K562 (cell line): Measurements from ENCODE around the gene TRPV5. TPM values are rescaled to one million over a fixed set of nuclear protein-coding genes. Genes with fewer than 3 reads are reported as not detected.

Source experiments
- ASH1L ChIP-seq: fragments of 450-650 bp; IDR thresholded peaks from 2 replicates; pipeline ENCODE4 v1.6.1; 2018; ENCODE audit warnings: borderline replicate concordance, mild to moderate bottlenecking, low read depth; ENCODE audit not compliant: partially characterized antibody
- ATF3 ChIP-seq, 2 experiments: fragments of 450-650 bp in 1 of 2; sonication (generic) in 1 of 2; formaldehyde crosslinking in 1 of 2; IDR thresholded peaks in 1 of 2; conservative IDR thresholded peaks in 1 of 2; 2 replicates each; pipeline versions ENCODE4 v1.6.1 to v1.8.1; 2016 to 2023; ENCODE audit warnings: mild to moderate bottlenecking in 2 of 2, moderate library complexity in 2 of 2, inconsistent platforms in 1 of 2, missing genetic modification reagents in 1 of 2
- BMI1 ChIP-seq: fragments of 150-350 bp; IDR thresholded peaks from 2 replicates; pipeline ENCODE4 v1.6.1; 2014; ENCODE audit warnings: low read length
- ESRRA ChIP-seq: fragments of 450-650 bp; IDR thresholded peaks from 2 replicates; pipeline ENCODE4 v1.6.1; 2014; ENCODE audit warnings: low read depth, mild to moderate bottlenecking, moderate library complexity, borderline replicate concordance
- FUS ChIP-seq: fragments of 200-400 bp; formaldehyde crosslinking; optimal IDR thresholded peaks from 2 replicates; pipeline ENCODE3; 2017; ENCODE audit warnings: low read depth, low read length
- NEUROD1 ChIP-seq: fragments of 150-350 bp; IDR thresholded peaks from 2 replicates; pipeline ENCODE4 v1.6.1; 2014; ENCODE audit warnings: borderline replicate concordance, low read length, low read depth; ENCODE audit not compliant: partially characterized antibody
- NFIX ChIP-seq: fragments of 250-450 bp; sonication (Bioruptor Pico); IDR thresholded peaks from 2 replicates; pipeline ENCODE4 v1.4.0; 2020; ENCODE audit warnings: low read depth, mild to moderate bottlenecking, moderate library complexity
- SMC3 ChIP-seq: conservative IDR thresholded peaks from 2 replicates; pipeline ENCODE4 v1.6.1; 2011; ENCODE audit warnings: low read depth, low read length, improper control_type of control experiment; ENCODE audit not compliant: insufficient read depth
- SOX6 ChIP-seq: fragments of 450-650 bp; IDR thresholded peaks from 2 replicates; pipeline ENCODE4 v1.6.1; 2014; ENCODE audit warnings: mild to moderate bottlenecking
- TRIM25 ChIP-seq: fragments of 450-650 bp; IDR thresholded peaks from 2 replicates; pipeline ENCODE4 v1.7.0; 2016; ENCODE audit warnings: borderline replicate concordance
- ZBTB12 ChIP-seq: fragments of 250-450 bp; sonication (Bioruptor Pico); IDR thresholded peaks from 2 replicates; pipeline ENCODE4 v1.4.0; 2020
- ZC3H11A ChIP-seq: IDR thresholded peaks from 2 replicates; pipeline ENCODE4 v1.6.1; 2012; ENCODE audit warnings: low read depth, low read length, improper control_type of control experiment
- ZC3H4 ChIP-seq: sonication (generic); formaldehyde crosslinking; IDR thresholded peaks from 2 replicates; pipeline ENCODE4 v1.9.0; 2021; ENCODE audit warnings: missing genetic modification reagents, borderline replicate concordance
- ZNF174 ChIP-seq: fragments of 250-450 bp; sonication (Bioruptor Pico); IDR thresholded peaks from 2 replicates; pipeline ENCODE4 v1.4.0; 2020; ENCODE audit warnings: mild to moderate bottlenecking
- ZNF212 ChIP-seq: fragments of 450-650 bp; formaldehyde crosslinking; IDR thresholded peaks from 2 replicates; pipeline ENCODE4 v1.4.0; 2020; ENCODE audit warnings: mild to moderate bottlenecking
- ZNF282 ChIP-seq: sonication (generic); formaldehyde crosslinking; IDR thresholded peaks from 2 replicates; pipeline ENCODE4 v1.8.1; 2023; ENCODE audit warnings: missing genetic modification reagents
- ZNF347 ChIP-seq: fragments of 450-650 bp; formaldehyde crosslinking; IDR thresholded peaks from 2 replicates; pipeline ENCODE4 v1.4.0; 2020; ENCODE audit warnings: low read depth, mild to moderate bottlenecking, moderate library complexity
- ZNF507 ChIP-seq: conservative IDR thresholded peaks from 2 replicates; pipeline ENCODE4 v1.6.1; 2017; ENCODE audit warnings: missing genetic modification characterization, missing compliant biosample characterization
- polyA plus RNA-seq, 8 experiments: library from polyadenylated mRNA; depleted of rRNA in 4 of 8; stranded (reverse) in 5 of 8; unstranded in 3 of 8; fragments of >200 nt; fragmentation: Nextera tagmentation in 2 of 8; fragmentation: Illumina TruSeq in 1 of 8; extraction: Ambion mirVana in 2 of 8; extraction: Trizol in 1 of 8; gene quantifications; 2 replicates each; pipeline versions ENCODE4 v1.2.1 to v1.2.3, GENCODE V29; 2011 to 2014; ENCODE audit warnings: inconsistent platforms in 1 of 8, missing spikeins in 1 of 8
- total RNA-seq, 7 experiments: library from RNA; depleted of rRNA in 6 of 7; stranded (reverse); fragments of >200 nt in 6 of 7; fragmentation: Illumina TruSeq in 2 of 7; extraction: Trizol in 2 of 7; gene quantifications; 2 replicates each; pipeline versions ENCODE4 v1.2.1 to v1.2.3, GENCODE V29; 2011 to 2021; ENCODE audit warnings: low replicate concordance in 1 of 7
- TF ChIP-seq, protein P1 (sequence below): fragments of 250-450 bp; sonication (Bioruptor Pico); IDR thresholded peaks from 2 replicates; pipeline ENCODE4 v1.5.0; 2020; ENCODE audit warnings: mild to moderate bottlenecking
- TF ChIP-seq, protein P2 (sequence below): sonication (generic); formaldehyde crosslinking; IDR thresholded peaks from 2 replicates; pipeline ENCODE4 v1.8.0; 2022; ENCODE audit warnings: mild to moderate bottlenecking, missing genetic modification reagents, borderline replicate concordance
- TF ChIP-seq, protein P3 (sequence below): fragments of 450-650 bp; IDR thresholded peaks from 2 replicates; pipeline ENCODE4 v1.6.1; 2016; ENCODE audit warnings: antibody characterized with exemption

TRPV5 gene
- total and polyA plus RNA-seq, 9 of the 15 experiments (the other 6 are each of a cell fraction or from before 2014, with no cell fraction given), result not detected

DNA sequence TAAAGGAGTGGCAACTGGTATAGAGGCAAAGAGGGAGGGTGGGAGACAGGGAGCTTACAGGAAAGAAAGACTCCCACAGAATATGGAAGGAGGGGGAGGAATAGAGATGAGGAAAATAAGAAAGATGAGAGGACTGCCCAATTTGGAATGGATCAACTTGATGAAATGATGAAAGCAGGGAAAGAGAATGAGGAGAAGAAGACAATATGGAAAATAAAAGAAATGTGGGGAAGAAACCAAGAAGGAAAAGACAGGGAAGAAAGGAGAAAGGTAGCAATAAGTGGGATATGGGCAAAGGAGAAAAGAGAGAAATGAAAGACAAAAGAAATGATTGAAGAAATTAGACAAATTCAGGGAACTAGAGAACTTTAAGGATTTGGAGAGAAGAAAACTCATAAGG is 25.7 kb upstream of the TRPV5 start (continued):
- TF ChIP-seq, protein P1, sequence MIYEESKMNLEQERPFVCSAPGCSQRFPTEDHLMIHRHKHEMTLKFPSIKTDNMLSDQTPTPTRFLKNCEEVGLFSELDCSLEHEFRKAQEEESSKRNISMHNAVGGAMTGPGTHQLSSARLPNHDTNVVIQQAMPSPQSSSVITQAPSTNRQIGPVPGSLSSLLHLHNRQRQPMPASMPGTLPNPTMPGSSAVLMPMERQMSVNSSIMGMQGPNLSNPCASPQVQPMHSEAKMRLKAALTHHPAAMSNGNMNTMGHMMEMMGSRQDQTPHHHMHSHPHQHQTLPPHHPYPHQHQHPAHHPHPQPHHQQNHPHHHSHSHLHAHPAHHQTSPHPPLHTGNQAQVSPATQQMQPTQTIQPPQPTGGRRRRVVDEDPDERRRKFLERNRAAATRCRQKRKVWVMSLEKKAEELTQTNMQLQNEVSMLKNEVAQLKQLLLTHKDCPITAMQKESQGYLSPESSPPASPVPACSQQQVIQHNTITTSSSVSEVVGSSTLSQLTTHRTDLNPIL, result no peak
- TF ChIP-seq ZC3H11A, result no peak
- no peak for TF ChIP-seq ZNF347 (CRISPR knock-in tag)
- no peak for TF ChIP-seq ZBTB12 (CRISPR knock-in tag)
- no peak for TF ChIP-seq SOX6
- TF ChIP-seq BMI1, result no peak
- TF ChIP-seq NFIX (CRISPR knock-in tag), result no peak
- TF ChIP-seq TRIM25, result peak; percentile 53; the same call in 1 of the 2 replicates
- TF ChIP-seq ASH1L, result peak; percentile 18
- TF ChIP-seq NEUROD1, result no peak
- no peak for TF ChIP-seq ZNF174 (CRISPR knock-in tag)
- TF ChIP-seq SMC3, result no peak
- no peak for TF ChIP-seq ZNF282
- TF ChIP-seq, protein P2, sequence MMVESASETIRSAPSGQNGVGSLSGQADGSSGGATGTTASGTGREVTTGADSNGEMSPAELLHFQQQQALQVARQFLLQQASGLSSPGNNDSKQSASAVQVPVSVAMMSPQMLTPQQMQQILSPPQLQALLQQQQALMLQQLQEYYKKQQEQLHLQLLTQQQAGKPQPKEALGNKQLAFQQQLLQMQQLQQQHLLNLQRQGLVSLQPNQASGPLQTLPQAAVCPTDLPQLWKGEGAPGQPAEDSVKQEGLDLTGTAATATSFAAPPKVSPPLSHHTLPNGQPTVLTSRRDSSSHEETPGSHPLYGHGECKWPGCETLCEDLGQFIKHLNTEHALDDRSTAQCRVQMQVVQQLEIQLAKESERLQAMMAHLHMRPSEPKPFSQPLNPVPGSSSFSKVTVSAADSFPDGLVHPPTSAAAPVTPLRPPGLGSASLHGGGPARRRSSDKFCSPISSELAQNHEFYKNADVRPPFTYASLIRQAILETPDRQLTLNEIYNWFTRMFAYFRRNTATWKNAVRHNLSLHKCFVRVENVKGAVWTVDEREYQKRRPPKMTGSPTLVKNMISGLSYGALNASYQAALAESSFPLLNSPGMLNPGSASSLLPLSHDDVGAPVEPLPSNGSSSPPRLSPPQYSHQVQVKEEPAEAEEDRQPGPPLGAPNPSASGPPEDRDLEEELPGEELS (CRISPR knock-in tag), result no peak
- TF ChIP-seq, protein P3, sequence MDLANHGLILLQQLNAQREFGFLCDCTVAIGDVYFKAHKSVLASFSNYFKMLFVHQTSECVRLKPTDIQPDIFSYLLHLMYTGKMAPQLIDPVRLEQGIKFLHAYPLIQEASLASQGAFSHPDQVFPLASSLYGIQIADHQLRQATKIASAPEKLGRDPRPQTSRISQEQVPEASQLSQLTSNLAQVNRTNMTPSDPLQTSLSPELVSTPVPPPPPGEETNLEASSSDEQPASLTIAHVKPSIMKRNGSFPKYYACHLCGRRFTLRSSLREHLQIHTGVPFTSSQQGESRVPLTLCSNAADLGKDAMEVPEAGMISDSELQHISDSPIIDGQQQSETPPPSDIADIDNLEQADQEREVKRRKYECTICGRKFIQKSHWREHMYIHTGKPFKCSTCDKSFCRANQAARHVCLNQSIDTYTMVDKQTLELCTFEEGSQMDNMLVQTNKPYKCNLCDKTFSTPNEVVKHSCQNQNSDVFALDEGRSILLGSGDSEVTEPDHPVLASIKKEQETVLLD, result no peak
- TF ChIP-seq ATF3 (IDR thresholded peaks at IDR 0.05), result no peak
- no peak for TF ChIP-seq ATF3 (CRISPR knock-in tag; conservative IDR thresholded peaks at IDR 0.05)
- no peak for TF ChIP-seq ZNF507
- TF ChIP-seq ZC3H4 (CRISPR knock-in tag), result no peak
- no peak for TF ChIP-seq FUS
- TF ChIP-seq ESRRA, result no peak
- no peak for TF ChIP-seq ZNF212 (CRISPR knock-in tag)
